Measurements from ENCODE around the gene CFAP97D1. TPM values are rescaled to one million over a fixed set of nuclear protein-coding genes. Genes with fewer than 3 reads are reported as not detected.

CFAP97D1 gene
- total RNA-seq, 2 experiments from 2014 or later: not detected

- no peak for DNase-seq (ENCODE audit: low spot score)
- Histone ChIP-seq H3K9me3 (ENCODE audit: low read length) (no peaks in the 10 kb centered on the region), H3K9me2 (ENCODE audit: insufficient read depth, low read length) (no peaks in the 10 kb centered on the region), H2AFZ (ENCODE audit: low read length) (no peak overlapping the region), H4K20me1 (ENCODE audit: insufficient read depth, low read length) (no peaks in the 10 kb centered on the region), H3K79me2 (ENCODE audit: insufficient read depth, low read depth, low read length) (no peaks in the 10 kb centered on the region), H3K4me1 (ENCODE audit: insufficient read depth, low read length, poor library complexity, severe bottlenecking) (no peaks in the 10 kb centered on the region), H3K27ac (ENCODE audit: low read depth, low read length, poor library complexity, severe bottlenecking) (no peak overlapping the region), H3K4me3 (ENCODE audit: low read depth, low read length, poor library complexity, severe bottlenecking) (no peak overlapping the region), H3K36me3 (ENCODE audit: insufficient read depth, low read length) (no peaks in the 10 kb centered on the region), H3K4me2 (ENCODE audit: low read length) (no peak overlapping the region)
- ChIA-PET POLR2A (no interaction called here), CTCF (ENCODE audit: unreplicated experiment) (no interaction called here)
- no peak for TF ChIP-seq EZH2phosphoT487 (IDR thresholded peaks at IDR 0.05; ENCODE audit: borderline replicate concordance, low read depth, low read length)
- BruUV-seq (replicated peaks): no TSS peak
- intact Hi-C loops (cut with micrococcal nuclease; ENCODE audit: unreplicated experiment): no loop called here
Observed at GRCh38 chr17:43805117-43805516, 24.9 kb downstream of the CFAP97D1 start.

DNA sequence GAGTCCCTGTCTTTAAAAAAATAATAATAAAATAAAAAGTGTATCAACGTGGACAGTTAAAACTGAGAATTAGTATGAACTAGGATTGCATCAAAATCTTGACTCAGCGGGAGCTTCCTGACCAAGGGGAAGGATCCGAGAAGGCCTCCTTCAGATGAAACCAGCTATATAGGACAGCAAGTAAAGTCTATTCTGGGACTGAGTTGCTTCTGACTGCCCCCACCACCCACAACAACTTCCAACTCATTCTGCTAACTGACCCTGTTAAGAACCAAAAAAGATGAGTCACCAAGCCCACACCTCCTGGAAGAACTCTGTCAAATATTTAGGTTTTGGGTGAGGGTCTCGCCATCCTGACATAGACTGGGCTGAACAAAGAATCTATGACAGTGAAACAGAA is 27.8 kb downstream of the CFAP97D1 start:
- H4K20me1 ChIP-seq (ENCODE audit: insufficient read depth, low read length): no peaks in the 10 kb centered on the region
- no peaks in the 10 kb centered on the region for H3K9me2 ChIP-seq (ENCODE audit: insufficient read depth, low read length)
- no peaks in the 10 kb centered on the region for H3K36me3 ChIP-seq (ENCODE audit: insufficient read depth, low read length)
- no peaks in the 10 kb centered on the region for H3K9me3 ChIP-seq (ENCODE audit: low read length)
- no TSS peak for BruUV-seq (replicated peaks)
- CTCF ChIA-PET (ENCODE audit: unreplicated experiment): no interaction called here
- no peaks in the 10 kb centered on the region for H3K4me1 ChIP-seq (ENCODE audit: insufficient read depth, low read length, poor library complexity, severe bottlenecking)
- intact Hi-C loops (cut with micrococcal nuclease; ENCODE audit: unreplicated experiment): no loop called here
- POLR2A ChIA-PET: interaction anchor here (0.6 kb wide), 1 partner anchor 42 kb away, joined by 3 read pairs; no protein-coding TSS in a partner anchor
- no peak for TF ChIP-seq EZH2phosphoT487 (IDR thresholded peaks at IDR 0.05; ENCODE audit: borderline replicate concordance, low read depth, low read length)
- TF ChIP-seq, protein P1, sequence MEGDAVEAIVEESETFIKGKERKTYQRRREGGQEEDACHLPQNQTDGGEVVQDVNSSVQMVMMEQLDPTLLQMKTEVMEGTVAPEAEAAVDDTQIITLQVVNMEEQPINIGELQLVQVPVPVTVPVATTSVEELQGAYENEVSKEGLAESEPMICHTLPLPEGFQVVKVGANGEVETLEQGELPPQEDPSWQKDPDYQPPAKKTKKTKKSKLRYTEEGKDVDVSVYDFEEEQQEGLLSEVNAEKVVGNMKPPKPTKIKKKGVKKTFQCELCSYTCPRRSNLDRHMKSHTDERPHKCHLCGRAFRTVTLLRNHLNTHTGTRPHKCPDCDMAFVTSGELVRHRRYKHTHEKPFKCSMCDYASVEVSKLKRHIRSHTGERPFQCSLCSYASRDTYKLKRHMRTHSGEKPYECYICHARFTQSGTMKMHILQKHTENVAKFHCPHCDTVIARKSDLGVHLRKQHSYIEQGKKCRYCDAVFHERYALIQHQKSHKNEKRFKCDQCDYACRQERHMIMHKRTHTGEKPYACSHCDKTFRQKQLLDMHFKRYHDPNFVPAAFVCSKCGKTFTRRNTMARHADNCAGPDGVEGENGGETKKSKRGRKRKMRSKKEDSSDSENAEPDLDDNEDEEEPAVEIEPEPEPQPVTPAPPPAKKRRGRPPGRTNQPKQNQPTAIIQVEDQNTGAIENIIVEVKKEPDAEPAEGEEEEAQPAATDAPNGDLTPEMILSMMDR (conservative IDR thresholded peaks at IDR 0.05; ENCODE audit: low read length): no peak
- no peaks in the 10 kb centered on the region for H3K79me2 ChIP-seq (ENCODE audit: insufficient read depth, low read depth, low read length)
- DNase-seq (ENCODE audit: low spot score): no peak
- H3K27ac ChIP-seq (ENCODE audit: low read depth, low read length, poor library complexity, severe bottlenecking): no peak overlapping the region
- H3K4me3 ChIP-seq (ENCODE audit: low read depth, low read length, poor library complexity, severe bottlenecking): no peak overlapping the region
- no peak overlapping the region for H3K4me2 ChIP-seq (ENCODE audit: low read length)
- no peak overlapping the region for H2AFZ ChIP-seq (ENCODE audit: low read length)

- Histone ChIP-seq H3K36me3 (ENCODE audit: insufficient read depth, low read length) (no peaks in the 10 kb centered on the region), H3K9me2 (ENCODE audit: insufficient read depth, low read length) (no peaks in the 10 kb centered on the region), H3K4me1 (ENCODE audit: insufficient read depth, low read length, poor library complexity, severe bottlenecking) (no peaks in the 10 kb centered on the region), H4K20me1 (ENCODE audit: insufficient read depth, low read length) (no peaks in the 10 kb centered on the region), H3K9me3 (ENCODE audit: low read length) (no peaks in the 10 kb centered on the region), H2AFZ (ENCODE audit: low read length) (no peak overlapping the region), H3K4me2 (ENCODE audit: low read length) (no peak overlapping the region), H3K4me3 (ENCODE audit: low read depth, low read length, poor library complexity, severe bottlenecking) (no peak overlapping the region), H3K79me2 (ENCODE audit: insufficient read depth, low read depth, low read length) (no peaks in the 10 kb centered on the region), H3K27ac (ENCODE audit: low read depth, low read length, poor library complexity, severe bottlenecking) (no peak overlapping the region)
- no peak for DNase-seq (ENCODE audit: low spot score)
- ChIA-PET CTCF (ENCODE audit: unreplicated experiment) (no interaction called here), POLR2A (no interaction called here)
- no TSS peak for BruUV-seq (replicated peaks)
- TF ChIP-seq, protein P1 (conservative IDR thresholded peaks at IDR 0.05; ENCODE audit: low read length): no peak
- no peak for TF ChIP-seq EZH2phosphoT487 (IDR thresholded peaks at IDR 0.05; ENCODE audit: borderline replicate concordance, low read depth, low read length)
- intact Hi-C loops (cut with micrococcal nuclease; ENCODE audit: unreplicated experiment): no loop called here
Observed at GRCh38 chr17:43809121-43809520, 28.9 kb downstream of the CFAP97D1 start.
